NCI-H345 treated with DMSO at 0.1 percent for 48 hours (cell line): ENCODE measurements around the gene ADAMTS16.

Experiments used
- DNase-seq: peaks from one replicate; lab custom pipeline; 2025; ENCODE audit not compliant: unreplicated experiment; lab: John Stamatoyannopoulos, UW

The ADAMTS16 gene

DNA sequence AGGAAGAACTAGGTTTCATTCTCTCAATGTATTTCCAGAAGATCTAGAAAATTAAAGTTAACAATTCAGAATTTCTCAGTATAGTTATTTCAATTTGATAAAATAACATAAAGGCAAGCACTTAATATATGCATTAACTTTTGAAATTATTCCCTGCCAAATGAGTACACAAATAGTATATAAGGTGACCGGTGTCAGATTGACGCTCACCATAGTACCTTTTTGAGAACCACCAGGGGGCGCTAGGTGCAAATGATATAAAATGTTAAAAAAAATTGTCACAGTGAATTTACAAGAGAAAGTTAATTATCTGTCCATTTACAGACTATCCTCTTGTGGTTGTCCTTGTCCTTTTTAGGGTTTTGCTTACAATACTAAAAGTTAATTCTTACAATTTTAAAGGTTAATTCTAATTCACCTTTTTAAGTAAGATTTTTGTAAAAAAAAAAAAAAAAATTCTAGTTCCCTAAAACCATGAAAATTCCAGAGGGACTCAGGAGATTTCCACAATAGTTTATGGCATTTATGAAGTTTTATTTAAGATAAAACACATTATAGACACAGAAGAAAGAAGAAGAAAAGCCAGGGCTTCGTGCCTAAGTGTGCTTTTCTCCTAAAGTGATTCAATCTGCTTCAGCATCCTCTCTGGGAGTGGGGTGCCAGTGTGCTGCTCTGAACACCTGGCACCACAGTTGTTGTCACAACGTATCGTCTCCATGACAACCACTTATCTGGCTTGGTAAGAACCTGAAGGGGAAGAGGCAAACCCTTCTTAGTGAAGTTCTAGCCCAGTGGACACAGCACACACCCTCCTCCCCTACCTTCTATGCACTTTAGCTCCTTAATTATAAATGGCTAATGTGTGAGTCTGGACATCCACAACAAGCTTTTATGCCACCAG lies 1.7 kb downstream of the ADAMTS16 start:
- peak; percentile 77 for DNase-seq

DNA sequence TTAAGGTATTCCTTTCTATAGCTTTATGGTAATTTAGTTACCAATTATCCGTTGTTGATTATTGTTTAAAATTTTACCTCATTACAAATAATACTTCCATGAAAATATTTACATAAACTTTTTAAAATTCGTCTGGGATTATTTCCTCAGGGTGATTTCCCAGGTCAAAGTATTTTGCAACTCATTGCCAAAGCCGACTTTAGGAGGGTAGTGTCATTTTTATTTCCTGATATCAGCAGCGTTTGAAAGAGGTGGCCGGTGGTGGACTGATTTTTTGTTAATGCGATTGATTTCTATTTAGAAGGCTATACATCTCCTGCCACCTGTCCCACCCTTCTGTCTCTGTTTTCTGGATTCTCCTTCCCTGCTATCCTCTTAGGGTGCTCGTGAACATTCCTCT lies 4.3 kb downstream of the ADAMTS16 start:
- no peak for DNase-seq

DNA sequence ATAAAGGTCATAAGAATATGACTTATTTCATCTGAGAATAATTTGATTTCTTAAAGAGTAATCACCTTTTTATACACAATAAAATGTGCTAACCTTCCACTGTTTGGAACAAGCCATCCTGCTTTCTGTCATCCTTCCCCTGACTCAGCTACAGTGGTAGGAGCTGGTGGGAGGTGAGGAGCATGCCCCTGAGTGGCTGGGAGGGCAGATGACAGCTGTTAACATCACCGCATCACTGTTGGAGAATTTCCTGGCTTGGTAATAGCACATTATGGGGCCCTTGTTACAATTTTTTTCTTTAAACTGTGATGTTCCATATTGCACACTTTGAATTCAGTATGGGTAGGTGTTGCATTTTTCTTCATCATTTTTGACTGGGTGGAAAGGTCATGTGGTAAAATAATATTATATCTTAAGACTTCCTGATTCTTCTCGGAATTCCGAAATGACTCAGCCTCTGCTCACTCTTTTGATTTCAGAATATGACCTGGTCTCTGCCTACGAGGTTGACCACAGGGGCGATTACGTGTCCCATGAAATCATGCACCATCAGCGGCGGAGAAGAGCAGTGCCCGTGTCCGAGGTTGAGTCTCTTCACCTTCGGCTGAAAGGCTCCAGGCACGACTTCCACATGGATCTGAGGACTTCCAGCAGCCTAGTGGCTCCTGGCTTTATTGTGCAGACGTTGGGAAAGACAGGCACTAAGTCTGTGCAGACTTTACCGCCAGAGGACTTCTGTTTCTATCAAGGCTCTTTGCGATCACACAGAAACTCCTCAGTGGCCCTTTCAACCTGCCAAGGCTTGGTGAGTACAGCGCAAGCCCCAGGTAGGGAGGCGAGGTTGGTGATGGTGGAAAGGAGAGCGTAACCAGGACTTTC lies 5.8 kb downstream of the ADAMTS16 start:
- DNase-seq: no peak

DNA sequence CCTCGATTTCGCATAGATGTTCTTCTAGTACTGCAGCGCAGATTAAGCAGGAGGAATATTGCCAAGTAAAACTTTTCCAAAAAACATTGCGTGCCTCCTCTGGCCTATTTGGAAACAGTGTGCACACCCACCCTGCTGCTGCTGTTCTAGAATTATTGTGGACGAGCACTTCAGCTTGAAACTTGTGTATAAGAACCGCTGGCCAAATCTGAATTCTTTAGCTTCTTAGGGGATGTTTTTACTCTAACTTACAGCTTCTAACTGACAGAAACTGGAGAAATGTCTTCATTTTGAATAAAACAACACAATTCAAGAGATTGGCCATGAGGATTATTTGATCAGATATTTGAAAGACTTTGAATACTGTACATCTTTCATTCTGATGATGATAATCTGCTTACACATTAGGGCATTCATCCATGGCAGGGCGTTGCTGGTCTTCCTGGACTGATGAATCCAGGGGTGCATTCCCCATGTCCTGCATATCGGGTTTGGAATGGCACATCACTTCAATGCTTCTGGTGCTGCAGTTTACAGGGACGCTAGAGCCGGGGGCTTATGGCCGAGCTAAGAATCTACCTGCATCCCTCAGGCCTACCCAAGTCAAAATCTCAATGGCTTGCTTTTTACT lies 6.5 kb downstream of the ADAMTS16 start:
- DNase-seq: no peak

DNA sequence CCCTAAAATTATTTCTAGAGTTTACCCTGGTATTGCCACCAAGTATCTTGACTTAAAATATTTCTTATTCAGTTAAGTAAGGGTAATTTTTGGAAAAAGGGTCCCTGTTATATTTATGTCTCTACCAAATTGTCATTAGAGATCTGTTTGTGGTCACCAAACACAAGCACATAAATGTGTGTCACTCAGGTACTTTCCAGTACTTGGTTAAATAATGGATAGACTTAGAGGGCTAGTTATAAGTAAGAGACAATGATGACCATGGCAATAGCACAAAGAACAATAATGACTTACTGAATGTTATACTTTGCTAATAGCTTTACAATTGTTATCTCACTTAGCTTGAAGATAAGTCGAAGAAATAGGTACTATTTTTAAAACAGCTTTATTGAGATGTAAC lies 9.0 kb downstream of the ADAMTS16 start:
- no peak for DNase-seq

DNA sequence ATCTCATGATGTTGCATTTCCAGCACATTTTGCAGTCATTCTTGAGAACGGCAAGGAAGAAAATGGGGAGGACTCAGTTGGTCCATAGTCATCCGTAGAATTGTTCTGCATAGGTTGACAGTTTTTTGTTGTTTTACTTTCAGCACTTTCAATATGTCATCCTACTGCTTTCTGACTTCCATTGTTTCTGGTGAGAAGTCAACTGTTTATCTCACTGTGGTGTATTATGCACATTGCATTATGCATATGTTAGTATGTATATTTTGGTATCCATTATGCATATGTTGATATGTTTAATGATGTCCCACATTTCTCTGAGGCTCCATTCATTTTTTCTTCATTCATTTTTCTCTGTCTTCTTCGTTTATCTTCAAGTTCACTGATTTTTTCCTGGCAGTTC lies 10.5 kb downstream of the ADAMTS16 start:
- no peak for DNase-seq

DNA sequence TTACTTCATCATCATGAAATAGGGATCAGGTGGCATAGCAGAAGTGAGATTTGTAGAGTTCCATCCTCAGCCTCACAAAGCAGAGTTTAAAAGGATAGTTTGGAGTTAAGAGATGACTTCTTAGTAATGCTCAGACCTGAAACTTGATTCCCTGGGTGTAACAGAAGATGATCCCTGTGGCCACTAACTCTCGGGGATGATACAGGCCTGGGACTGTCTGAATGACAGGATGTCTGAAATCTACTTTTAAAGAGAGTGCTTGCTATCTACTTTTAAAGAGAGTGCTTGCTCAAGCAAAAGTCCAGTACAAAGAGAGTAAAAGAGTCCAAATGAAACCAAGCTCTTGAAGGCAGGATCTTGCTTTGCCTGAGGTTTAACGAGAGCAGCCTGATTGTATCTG lies 14.6 kb downstream of the ADAMTS16 start:
- DNase-seq: no peak

DNA sequence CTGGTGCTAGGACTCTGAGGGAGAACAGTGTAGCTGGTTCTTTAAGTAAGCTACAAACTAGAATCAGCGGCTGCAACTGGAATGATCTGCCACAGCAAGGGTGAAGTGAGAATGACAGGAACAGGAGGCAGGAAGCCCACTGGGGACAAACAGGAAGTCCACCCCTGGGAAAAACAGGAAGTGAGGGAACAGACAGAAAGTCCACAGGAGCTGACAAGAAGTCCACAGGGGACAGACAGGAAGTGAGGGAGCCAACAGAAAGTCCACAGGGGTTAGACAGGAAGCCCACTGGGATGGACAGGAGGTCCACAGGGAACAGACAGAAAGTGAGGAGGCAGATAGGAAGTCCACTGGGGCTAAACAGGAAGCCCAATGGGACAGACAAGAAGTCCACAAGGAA lies 15.5 kb downstream of the ADAMTS16 start:
- DNase-seq: no peak

DNA sequence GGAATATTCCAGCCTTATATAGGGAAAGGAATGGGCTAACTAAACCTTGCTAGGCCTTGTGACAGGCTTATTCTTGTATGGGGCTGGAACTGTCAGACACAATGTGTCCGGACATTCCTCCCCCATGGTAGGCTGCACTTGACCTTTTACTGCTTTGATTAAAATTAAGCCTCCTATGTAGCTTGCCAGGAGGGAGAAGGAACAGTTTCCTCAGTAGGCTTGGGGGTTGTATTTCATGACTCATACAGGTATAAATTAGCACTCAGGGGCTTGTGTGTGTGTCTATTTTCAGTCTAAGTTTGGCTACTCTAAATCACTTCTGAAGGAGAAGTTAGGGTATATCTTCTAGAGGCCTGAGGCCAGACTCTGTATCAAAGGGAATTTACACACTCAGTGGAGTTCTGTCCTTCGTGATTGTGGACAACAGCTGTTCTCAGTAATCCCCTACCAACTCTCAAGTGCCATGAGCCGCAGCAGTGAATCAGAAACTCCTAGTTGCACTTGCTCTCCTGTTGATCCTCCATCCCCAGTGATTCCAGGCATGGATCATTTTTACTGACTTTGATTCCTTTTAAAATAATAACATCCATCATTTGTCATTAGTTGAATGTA lies 16.4 kb downstream of the ADAMTS16 start:
- no peak for DNase-seq

DNA sequence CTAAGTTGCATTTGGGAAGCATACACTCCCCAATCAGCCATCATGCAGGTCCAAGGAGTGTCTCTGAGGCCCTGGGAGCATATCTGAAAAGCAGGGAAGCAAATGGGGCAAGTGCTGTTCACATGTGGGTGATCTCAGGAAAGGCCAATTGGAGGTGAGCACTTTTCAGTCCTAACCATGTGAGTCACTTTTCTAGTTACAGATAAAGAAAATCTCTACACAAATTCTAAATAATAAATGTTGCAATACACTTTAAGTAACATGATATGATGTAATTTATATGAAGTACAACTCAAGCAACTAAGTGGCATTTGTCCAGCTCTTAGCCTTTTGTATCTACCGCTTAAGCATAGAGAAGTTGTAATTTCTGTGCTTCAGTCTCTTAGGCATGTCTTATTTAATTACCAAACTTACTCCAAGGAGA lies 18.4 kb downstream of the ADAMTS16 start:
- no peak for DNase-seq

DNA sequence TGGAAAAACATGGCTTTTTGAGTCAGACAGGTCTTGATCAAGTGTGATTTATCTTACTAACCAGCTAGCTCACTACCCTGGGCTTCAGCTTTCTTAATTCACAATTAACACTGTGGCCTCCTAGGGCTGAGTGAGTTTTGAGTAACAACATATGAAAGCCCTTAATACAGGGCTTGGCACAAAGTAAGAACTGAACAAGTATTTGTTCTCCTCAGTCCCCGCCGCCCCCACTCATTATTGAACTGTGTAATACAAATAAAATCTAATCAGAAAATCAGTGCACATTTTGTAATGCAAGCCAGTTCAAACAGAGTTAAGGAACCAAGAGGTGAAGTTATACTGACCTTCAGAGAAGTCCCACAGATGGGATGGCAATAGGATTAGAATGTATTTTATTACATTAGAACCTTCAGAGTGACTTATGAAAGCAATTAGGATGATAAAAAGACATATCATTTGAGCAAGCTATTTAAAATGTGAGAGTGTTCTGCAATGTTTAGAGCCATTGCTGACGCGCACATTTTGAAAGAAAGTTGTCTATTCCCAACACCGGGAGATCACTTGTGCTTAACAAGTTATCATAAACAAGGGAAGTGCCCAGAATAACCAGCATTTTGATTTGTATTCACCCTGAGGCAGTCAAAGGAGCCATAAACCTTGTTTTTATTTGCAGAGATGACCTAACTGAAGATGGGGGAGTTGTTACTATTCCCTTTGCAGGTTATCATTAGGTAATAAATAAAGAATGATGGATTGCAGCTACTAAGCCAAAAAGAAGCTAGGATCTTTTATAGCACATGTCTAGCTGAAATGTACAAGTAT lies 19.4 kb downstream of the ADAMTS16 start:
- no peak for DNase-seq

DNA sequence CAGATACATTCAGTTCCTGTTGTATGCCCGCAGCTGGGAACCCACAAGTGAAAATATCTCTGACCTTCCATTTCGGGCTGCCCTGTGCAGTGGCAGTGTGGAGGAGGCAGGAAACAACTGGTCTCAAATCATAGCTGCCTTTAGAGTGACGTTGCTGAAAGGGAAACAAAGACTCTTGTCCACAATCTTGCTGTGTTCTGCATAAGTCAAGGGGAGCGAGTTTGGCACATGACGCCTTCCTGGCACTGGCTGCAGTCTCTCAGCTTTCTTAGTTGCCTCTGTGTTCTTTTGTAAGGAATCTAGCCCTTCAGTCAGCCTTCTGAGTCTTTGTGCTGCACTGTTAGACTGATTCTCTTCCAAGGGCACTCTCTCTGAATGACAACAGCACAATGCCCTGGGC lies 24.0 kb downstream of the ADAMTS16 start:
- no peak for DNase-seq

DNA sequence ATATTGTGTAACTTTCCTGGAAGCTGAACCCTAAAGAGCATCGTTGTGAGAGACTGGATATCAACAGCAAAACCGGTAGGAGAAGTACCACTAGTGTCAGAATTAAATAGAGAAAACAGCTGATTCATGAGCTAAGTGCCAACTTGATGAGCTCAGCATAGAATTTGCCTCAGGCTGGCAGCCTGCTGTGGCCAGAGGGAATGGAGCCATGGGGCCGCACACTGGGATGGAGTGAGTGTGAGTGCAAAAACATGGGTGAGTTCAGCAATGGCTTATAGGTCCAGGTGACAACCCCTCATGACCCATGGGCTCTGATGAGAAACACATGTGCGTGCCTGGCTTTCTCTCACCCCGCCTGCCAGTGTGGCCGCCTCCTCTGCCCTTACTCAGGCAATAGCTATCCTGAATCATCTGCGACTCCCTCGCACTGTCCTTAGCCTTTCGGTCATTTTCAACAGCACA lies 25.4 kb downstream of the ADAMTS16 start:
- no peak for DNase-seq

DNA sequence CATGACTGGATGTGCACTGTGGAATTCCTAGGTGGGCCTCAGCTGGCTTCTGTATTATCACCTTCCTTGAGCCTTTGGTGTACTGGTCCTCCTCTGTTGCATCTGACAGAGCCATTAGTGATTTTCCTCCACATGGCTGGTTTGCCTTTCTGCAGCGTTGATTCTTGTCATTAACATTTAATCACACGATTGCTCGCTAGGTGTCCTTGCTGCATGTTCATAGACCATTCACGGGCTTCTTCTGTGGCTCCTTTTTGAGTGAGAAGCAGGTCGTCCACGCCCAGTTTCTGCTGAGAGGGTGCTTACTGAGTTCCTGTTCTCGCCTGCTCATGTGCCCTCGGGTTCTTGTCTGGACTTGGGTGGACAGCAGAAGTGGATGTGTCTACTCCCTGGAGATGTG lies 29.3 kb downstream of the ADAMTS16 start:
- DNase-seq: no peak

DNA sequence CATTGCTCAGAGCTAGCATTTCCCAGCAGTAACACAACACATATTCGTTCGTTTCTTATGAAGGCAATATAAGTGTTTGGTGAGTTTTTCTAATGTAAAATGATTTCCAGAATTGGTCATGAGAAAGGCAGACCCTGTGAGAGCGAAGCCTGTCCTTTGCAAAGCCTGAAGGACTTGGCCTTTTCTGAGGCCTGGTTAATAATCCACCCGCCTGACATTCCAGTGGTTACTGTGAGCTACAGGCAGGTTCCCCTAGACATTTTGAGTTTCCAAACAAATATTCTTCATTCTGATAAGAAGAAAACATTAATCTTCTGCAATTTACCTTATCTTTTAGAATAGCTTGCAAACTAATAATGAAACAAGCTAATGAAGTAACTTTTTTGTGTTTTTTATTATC lies 38.0 kb downstream of the ADAMTS16 start:
- no peak for DNase-seq

DNA sequence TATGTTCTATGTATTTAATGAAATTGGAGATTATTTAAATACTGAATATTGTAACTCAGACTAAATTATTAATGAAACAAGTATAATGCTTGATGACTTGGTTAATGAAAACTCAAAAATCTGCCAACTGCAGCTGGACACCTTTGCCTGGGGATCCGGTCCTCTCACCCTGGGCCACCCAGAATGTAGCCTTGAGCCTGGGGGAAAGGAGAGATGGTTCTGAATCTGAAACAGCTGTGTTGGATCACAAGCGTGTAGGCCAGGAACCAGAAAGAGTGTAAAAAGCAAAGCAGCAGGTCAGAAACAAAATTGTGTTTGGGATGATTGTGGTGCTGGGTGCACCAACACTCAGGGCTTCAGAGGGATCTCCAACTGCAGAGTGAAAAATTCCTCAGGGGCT lies 38.5 kb downstream of the ADAMTS16 start:
- DNase-seq: no peak

DNA sequence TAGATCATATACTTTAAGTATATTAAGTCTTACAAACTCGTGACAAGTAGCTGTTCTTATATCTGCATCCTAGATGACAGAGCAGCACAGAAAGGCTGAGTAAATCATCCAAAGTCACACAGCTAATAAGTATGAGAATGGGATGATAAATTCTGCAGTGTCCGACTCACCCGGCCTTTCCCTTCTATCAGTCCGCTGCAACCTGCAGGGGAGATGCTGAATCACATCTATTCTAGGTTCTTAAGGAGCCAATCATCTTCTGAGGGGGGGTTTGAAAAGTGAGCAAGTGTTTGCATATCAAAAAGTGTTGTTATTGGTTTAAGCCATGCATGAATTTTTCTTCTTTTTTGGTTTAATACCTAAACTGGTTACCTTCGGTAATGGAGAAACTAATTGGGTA lies 38.9 kb downstream of the ADAMTS16 start:
- no peak for DNase-seq

DNA sequence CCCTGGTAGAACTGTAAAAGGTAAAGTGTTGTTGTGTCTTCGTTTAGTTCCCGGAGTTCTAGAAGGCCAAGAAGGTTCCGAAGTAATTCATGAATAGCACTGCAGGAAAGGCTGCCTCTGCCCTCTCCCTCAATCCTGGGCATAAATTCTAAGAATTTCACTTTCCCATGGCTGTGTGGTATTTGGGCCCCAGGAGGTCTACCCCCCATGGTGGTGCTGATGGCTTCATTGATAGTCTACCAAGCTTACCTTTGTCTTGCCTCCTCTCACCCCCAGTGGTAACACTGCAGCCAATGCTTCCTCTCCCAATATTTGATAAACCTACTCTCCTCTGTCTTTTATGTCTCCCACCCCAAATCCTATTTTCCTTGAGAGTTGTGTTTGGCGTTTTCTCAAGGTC lies 39.5 kb downstream of the ADAMTS16 start:
- DNase-seq: no peak

DNA sequence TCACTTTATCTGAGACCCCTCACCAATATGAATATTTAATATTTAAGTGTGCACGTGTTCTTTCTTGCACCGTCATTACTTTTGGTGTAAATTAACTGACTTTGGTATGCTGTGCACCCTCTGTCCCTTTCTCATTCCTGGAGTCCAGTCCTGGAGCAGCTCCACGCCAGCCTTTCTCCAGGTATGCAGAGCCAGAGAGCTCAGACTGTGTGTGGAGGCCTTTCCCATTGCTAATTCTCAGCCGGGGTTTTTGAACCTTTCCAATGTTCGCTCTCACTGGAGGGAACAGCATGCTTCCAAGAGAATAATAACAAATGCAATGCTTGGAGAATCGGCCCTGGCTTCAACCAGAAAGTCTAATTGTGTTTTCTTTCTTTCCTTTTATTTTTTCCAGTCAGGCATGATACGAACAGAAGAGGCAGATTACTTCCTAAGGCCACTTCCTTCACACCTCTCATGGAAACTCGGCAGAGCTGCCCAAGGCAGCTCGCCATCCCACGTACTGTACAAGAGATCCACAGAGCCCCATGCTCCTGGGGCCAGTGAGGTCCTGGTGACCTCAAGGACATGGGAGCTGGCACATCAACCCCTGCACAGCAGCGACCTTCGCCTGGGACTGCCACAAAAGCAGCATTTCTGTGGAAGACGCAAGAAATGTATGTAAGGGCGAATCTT lies 41.7 kb downstream of the ADAMTS16 start:
- no peak for DNase-seq
